Left renal pelvis (tissue), 4 donors: Measurements from ENCODE around the gene FAM111B. TPM values are rescaled to one million over a fixed set of nuclear protein-coding genes. Genes with fewer than 3 reads are reported as not detected.
"Not testable (repeated sequence)": the region's sequence is repeated elsewhere in the genome, so short reads cannot be mapped to it uniquely, and the experiment has no call there.

Experiments
- DNase-seq, 4 donors: peaks; one replicate each; pipeline ENCODE4 v3.0.0-alpha.2; 2013; ENCODE audit warnings: low read depth in 4 of 4, low spot score in 3 of 4
- polyA plus RNA-seq, 4 donors: library from polyadenylated mRNA; unstranded; fragments of 120-200 nt; gene quantifications; one replicate each; pipeline ENCODE4 v1.2.1, GENCODE V29; 2013; ENCODE audit not compliant: insufficient read length in 4 of 4

Gene FAM111B, protein sequence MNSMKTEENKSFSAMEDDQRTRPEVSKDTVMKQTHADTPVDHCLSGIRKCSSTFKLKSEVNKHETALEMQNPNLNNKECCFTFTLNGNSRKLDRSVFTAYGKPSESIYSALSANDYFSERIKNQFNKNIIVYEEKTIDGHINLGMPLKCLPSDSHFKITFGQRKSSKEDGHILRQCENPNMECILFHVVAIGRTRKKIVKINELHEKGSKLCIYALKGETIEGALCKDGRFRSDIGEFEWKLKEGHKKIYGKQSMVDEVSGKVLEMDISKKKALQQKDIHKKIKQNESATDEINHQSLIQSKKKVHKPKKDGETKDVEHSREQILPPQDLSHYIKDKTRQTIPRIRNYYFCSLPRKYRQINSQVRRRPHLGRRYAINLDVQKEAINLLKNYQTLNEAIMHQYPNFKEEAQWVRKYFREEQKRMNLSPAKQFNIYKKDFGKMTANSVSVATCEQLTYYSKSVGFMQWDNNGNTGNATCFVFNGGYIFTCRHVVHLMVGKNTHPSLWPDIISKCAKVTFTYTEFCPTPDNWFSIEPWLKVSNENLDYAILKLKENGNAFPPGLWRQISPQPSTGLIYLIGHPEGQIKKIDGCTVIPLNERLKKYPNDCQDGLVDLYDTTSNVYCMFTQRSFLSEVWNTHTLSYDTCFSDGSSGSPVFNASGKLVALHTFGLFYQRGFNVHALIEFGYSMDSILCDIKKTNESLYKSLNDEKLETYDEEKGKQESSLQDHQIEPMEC
- polyA plus RNA-seq, result 10 to 100 TPM; 11.2 to 16.4 (median 12.7) TPM

DNA sequence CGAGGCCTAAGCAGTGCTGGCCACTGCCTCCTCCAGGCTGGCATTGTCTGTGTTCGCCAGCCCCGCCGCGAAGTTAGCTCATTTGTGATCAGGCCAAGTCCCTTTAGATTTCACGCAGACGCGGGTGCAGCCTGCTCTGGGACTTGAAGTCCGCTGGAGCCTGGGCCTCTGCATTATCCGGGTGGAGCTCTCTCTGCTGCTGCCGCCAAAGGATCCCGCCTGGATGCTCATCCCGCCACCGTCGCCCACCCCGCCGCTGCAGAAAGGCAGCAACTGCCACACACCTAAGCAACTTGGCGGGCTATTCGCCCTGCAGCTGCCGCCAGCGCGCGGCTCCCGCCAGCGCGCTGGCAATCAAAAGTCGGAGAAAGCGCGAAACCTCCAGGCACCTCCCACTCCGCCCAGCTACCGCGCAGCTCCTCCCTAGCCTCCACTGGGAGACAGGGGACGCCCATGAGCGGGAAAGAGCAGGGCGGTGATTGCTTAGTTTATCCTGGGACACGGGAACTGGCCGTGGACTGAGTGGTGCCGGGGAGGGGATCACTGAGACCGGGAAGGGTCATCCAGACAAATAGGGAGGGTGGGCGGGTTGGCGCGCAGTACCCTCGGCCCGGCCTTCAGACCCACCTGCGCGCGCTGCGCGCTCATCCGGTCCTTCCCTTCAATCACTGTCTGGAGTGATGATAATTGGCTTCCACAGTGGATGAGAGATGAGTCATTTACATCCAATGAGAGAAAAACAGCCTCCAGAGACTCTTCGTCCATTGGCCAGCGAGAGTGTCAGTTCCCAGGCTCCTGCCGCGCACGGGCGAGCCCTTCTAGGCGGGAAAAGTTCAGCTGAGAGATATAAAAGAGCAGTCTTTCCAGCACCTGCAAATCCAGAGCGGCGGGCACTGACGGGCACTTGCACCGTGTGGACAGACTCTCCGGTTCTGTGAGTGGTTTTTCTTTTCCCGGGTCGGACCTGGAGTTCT, at the start of gene FAM111B:
TSS of gene FAM111B (plus strand) at position 875 of the 974 bp plus-strand sequence. CDS start 2,389 bp downstream, outside the sequence.
- peak; percentile 61 to 85 (median 75) for DNase-seq

DNA sequence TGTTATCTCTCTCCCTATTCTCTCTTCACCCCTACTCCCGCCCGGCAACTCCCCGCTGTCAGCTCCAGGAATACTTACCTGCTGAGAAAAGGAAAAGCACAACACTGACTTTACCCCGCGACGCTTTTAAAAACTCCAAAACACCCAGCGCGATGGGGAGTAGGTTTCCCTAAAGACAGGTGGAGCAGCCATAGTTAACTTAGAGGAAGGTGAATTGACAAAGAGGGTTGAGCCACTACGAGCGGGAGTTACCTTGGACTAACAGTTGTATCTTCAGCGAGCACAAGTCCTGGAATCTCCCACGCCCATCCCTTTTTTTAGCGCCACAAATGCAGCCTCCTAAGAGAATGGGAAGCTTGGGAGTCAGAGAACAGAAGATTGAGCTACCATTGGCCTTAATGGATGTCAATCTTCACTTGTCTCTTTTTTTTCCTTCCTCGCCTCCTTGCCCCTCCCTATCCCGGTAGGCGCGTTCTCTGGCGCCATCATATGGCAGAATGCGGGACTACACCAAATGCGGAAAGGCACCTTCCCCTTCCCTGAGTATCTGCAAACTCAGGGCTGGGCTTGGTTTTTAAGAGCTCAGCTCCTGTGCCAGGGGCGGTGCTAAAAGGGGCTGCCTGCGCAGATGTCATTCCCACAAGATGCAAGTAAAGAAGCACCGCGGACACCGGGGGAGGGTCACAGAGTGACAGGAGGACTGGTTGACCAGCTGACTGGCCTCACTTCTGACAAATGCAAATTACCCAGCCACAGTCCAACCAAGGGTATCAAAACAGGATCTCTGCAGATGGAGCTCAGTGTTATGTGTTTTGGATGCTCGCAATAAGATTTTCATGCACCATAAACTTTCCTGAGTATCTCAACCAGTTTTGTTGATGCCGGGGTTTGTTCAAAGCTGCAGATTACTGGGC, 48.7 kb upstream of the FAM111B start:
- DNase-seq, result peak; percentile 59 to 82 (median 74)

DNA sequence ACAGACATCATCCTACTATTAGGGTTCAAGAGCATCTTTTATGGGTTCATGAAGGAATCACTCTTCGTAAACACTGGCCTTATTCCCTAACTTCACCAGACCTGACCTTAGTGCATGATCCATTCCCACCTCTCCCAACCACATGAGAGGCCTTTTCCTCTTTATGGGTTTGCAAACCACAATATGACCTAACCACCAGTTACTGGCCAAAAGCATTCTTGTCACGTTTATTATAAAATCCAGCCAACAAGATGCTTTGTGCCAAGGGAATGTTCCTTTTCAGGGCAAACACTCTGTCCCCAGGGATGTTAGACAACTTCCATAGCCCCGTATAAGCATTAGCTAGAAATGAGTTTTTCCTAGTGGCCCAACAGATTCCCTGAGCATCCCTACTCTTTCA, 46.9 kb upstream of the FAM111B start:
- not testable (repeated sequence) for DNase-seq

DNA sequence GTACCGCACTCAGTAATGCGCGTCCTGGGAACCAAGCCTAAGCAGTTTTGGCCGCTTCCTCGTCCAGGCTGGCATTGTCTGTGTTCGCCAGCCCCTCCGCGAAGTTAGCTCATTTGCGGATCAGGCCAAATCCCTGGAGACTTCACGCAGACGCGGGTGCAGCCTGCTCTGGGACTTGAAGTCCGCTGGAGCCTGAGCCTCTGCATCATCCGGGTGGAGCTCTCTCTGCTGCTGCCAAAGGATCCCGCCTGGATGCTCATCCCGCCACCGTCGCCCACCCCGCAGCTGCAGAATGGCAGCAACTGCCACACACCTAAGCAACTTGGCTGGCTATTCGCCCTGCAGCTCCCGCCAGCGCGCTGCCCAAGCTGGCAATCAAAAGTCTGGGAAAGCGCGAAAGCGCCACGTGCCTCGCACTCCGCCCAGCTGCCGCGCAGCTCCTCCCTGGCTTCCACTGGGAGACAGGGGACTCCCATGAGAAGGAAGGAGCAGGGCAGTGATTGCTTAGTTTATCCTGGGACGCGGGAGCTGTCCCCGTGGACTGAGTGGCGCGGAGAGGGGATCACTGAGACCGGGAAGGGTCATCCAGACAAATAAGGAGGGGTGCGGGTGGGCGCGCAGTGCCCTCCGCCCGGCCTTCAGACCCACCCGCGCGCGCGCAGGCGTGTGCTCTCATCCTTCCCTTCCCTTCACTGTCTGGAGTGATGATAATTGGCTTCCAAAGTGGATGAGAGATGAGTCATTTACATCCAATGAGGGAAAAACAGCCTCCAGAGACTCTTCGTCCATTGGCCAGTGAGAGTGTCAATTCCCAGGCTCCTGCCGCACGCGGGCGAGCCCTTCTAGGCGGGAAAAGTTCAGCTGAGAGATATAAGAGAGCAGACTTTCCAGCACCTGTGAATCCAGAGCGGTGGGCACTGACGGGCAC, 44.2 kb upstream of the FAM111B start:
- DNase-seq, result no peak

DNA sequence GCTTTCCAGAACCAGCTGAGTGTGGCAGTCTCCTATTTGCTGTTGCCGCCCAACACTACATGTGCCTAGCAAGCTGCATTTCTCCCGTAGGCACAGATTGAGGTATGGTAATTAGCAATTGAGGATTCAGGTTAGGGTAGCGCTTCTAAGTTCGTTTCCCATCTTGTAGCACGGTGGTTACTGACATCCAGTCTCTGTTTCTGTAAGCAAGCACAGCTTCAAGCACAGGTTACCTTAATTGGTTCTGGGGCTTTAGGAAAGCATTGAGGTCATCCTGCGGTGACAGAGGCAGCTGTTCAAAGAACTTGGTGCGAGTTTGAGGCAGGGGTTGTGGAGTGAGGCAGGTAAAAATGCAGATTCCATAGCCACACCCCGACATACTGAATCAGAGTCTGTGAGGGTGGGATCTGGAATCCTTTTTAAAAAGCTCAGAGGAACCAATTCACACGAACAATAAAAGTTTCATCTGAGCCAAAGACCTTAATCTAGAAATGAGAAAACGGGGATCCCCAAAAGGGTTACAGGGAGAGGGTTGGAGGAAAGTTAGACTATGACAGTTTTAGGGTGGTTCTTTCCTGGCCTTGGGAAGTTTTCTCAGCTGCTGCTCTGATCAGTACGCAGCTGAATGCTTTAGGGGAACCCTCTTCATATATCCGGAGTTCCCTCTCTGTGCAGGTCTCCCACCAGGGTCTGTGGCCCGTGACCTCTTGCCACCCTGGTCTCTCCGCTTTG, 42.9 kb upstream of the FAM111B start:
- DNase-seq, result not testable (repeated sequence)

DNA sequence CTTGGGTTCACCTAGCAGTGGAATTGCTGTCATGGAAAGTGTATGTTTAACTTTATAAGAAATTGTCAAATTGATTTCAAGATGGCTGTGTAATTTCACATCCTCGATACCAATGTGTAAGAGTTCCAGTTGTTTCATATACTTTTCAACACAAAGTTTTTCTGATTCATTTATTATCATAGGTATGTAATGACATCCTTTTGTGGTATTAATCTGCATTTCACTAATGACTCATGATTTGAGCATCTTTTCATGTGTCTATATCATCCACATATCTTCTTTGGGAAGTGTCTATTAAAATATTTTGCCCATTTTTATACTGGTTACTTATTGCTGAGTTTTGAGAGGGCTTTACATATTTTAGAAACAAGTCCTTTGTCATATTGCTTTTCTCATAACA, 38.0 kb upstream of the FAM111B start:
- DNase-seq, result no peak

DNA sequence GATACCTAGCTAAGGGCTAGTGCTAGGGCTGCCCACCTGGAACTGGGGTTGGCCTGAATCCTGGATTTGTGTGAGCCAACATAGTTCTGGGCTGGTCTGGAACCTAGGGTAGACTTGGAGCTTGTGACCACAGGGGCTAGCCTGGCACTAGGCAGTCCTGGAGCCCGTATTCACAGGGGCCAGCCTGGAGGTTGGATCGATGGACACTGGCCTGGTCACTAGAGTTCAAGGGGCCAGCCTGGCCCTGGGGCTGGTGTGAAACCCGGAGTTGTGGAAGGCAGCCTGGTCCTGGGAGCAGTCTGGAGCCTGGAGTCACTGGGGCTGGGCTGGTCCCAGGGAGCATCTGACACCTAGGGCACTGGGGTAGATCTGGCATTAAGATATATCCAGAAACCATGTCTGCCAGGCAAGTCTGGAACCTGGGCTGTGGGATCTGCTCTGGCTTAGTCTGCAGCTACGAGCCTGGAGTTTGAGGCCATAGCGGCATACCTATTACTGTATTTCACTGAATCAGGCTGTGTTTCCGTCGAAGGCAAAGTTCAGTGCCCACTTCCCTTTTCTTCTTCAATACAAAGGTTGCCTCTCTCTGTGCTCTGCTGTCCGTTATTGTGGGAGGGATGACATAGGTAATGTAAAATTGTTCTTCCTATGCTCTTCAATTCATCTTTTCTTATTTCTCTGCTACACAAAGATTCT, 30.0 kb upstream of the FAM111B start:
- no peak for DNase-seq

DNA sequence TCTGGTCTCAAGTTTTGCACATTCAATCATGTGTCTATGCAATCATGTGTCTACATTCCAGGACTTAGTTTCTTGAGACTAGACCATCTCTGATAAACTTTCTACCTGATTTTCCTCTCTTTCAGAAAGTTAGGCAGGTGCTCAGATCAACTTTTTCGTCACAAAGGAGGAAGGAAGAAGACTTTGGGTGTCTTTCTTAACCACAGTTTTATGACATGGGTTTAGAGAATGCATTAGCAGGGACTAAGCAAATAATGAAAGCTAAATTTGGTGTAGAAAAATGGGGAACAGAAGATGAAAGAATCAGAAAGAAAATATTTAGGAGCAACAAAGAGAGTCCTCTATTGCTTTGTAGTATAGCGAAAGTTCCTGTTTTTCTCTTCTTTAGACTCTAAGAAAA, 28.6 kb upstream of the FAM111B start:
- DNase-seq, result no peak

DNA sequence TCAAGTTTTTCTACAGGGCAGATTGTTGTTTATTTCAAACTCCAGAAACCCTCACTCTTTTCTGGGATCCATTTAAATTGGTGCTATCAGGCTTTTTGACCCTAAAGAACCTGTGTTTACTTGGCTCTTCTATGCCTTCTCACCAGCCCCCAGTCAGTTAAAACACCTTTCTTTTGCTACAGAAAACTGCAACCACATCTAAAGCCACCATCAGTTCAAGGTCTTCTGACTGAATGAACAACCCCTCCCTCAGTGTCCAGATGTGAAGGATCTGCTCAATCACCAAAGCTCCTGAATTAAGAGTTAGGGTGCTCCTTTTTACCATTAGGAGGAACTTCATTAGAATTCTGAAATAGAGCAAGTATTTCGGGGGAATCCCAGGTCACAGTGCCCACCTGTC, 28.0 kb upstream of the FAM111B start:
- DNase-seq, result no peak

DNA sequence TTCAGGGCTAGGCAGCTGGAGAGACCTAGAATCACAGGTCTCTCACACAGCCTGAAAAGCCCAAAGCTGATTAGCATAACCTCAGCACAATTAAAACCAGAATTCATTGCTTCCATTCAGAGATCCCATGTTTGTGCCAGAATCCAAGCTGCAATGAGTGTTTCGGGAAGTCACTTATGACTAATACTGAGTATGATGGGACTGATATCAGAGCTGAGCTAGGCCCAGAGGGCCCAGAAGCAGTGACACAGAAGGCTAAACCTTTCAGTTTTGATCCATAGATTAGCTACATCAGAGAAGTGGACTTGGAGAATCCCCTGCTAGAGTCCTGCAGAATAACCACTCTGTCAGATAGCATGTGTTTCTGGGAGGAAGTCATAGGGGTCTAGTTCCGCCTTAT, 26.6 kb upstream of the FAM111B start:
- DNase-seq, result not testable (repeated sequence)

DNA sequence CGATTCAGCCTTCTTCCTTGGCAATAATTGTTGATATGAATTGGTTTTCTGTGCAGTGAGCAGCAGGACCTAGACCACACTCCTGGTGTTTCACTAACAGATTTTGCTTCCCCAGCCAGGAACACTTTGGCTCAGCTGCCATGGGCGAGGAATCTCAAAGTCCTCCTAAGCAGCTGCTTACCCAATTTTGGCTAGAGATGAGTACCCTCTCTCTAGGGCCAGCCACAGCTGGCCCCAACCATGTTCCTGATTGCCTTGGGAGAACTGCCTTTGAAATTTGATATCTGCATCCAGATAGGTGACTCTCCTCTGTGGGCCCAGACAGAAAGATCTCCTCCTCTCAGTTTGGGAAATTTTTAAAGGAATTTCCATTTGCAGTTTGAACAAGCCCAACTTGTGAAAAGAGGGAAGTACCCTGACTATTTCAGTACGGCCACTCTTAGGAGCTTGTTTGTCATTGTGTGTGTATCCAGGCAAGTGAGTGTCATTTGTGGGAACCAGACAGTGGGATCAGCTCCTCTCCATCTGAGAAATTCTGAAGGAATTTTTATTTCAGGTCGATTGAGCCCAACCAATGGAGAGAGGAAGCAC, 25.5 kb upstream of the FAM111B start:
- DNase-seq, result not testable (repeated sequence)

DNA sequence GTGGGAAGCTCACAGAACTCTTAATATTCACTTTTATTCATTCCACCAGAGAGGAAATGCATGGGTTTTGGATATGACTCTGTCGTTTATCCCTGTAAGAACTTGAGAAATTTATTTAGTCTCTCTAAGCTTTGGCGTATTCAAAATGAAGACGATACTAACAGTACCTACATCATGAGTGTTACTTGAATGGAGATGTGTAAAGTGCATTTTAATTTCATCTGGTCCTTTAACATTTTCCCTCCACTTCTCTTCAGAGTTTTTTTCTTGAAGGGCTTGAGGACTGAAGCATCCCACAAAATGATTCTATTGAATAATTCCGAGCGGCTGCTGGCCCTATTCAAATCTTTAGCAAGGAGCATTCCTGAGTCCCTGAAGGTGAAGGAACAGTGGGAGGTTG, 21.0 kb upstream of the FAM111B start, which contains the start of gene GLYATL1B:
TSS of gene GLYATL1B (plus strand) at position 301 of the 400 bp plus-strand sequence. CDS start at position 301, 0 bp downstream.
- not testable (repeated sequence) for DNase-seq

DNA sequence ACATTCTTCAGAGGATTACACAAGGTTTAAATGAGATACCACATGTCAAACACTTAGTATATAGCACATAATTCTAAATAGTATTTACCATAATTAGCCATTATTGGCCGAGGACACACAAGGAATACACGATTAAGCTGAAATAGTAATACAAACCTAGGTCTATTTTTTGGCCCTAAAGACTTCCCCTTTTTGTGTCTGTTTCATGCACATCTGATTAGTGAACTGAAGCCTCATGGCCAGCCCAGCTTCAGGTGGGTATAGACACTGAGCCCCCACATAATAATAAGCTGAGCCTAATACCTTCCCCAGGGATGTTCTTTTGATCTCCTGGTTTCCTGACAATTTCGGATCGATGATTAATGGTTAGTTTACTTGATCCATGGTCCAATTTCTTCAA, 18.9 kb upstream of the FAM111B start:
- DNase-seq, result no peak

DNA sequence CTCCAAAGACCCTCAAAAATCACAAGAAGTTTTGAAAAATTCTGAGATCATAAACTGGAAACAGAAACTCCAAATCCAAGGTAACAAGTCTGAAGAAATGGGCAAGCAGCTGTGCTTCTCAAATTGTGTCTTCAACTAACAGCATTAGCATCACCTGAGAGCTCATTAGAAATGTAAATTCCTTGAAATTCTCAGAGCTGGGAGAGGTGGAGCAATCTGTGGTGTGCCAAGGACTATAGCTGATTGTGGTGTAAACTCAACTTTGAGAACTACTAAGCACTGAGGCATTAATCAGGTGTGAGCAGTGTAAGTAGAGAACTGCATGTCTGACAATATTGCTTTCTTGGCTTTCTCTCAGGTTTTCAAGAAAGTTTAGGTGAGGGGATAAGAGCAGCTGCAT, 13.5 kb upstream of the FAM111B start:
- not testable (repeated sequence) for DNase-seq

DNA sequence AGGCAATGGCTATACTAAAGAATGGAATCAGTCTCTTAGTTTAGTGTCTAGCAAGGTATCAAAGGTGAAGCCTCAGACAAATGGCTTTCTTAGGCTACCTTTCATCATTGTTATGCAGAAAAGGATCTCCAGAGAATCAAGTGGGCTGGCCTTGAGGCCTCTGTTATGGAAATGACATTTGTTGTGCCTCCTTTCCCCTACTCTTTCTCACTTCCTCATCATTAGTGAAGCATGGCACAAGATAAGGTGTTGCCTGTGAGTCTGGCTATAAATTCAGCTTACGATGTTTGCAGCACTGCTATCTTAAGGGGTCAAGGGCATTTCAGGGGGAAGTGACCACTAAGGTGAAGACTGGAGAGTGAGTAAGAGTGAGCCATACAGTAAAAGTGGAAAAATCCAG, 11.8 kb upstream of the FAM111B start:
- DNase-seq, result not testable (repeated sequence)

DNA sequence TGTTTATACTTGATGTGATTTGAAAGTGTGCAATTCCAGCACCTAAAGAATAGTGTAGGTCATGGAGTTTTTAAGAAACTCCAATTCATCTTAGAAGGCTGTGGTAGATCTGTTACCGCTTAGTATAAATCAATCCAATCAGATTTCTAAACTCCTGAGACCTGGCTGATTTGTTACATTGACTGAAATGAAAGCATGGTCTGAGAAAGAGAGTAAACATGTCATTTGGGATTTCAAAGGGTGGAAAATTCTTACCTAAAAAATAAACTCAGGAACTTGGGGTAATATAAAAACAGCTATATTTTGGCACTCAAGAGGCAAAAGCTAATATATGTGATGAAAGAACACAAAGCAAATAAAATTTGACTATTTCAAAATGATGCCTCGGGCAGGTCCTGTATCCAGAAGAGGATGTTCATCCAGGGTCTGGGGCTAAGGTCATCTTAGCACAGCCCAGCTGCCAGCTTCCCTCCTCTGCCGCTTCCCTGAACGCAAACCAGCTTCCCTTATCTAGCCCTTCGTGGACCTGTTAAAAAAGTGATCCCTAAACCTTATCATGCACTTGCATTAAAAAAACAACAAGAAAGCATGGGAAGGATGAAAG, 11.0 kb upstream of the FAM111B start:
- not testable (repeated sequence) for DNase-seq
